Stimulated activated CD4-positive, alpha-beta T cell treated with anti-CD3 and anti-CD28 coated beads, Interleukin-1b, Interleukin-23, amount 100 ng/mL, for 1 hour (primary cell): ENCODE results near the gene FRMD4A.
"Not testable (repeated sequence)": the region's sequence is repeated elsewhere in the genome, so short reads cannot be mapped to it uniquely, and the experiment has no call there.

Experiments used
- DNase-seq, 2 donors: peaks; one replicate each; pipeline ENCODE4 v3.0.0-alpha.2; 2020; ENCODE audit warnings: low read depth in 2 of 2

FRMD4A gene

GRCh38 chr10:13722747-13723653 is 607.7 kb downstream of the FRMD4A start:
- DNase-seq, result no peak

- no peak for DNase-seq
These were observed 609.2 kb downstream of the FRMD4A start for GRCh38 chr10:13721486-13721885.

GRCh38 chr10:13720699-13721098 is 610.0 kb downstream of the FRMD4A start:
- DNase-seq, result no peak

GRCh38 chr10:13719425-13719824 is 611.3 kb downstream of the FRMD4A start:
- no peak for DNase-seq

- no peak for DNase-seq
These were observed 611.9 kb downstream of the FRMD4A start for GRCh38 chr10:13718820-13719219.

GRCh38 chr10:13717936-13718772 is 612.6 kb downstream of the FRMD4A start:
- DNase-seq, result no peak

GRCh38 chr10:13717571-13717935 is 613.2 kb downstream of the FRMD4A start:
- DNase-seq, result no peak

- no peak for DNase-seq
These were observed 614.3 kb downstream of the FRMD4A start for GRCh38 chr10:13716081-13717071.

GRCh38 chr10:13715596-13715995 is 615.1 kb downstream of the FRMD4A start:
- DNase-seq, result not testable (repeated sequence)

GRCh38 chr10:13715100-13715499 is 615.6 kb downstream of the FRMD4A start:
- DNase-seq, result no peak

GRCh38 chr10:13712837-13713581 is 617.7 kb downstream of the FRMD4A start:
- no peak for DNase-seq

- no peak for DNase-seq
These were observed 618.3 kb downstream of the FRMD4A start for GRCh38 chr10:13712476-13712836.

- no peak for DNase-seq
These were observed 619.4 kb downstream of the FRMD4A start for GRCh38 chr10:13711291-13711690.

GRCh38 chr10:13709931-13710650 is 620.6 kb downstream of the FRMD4A start:
- no peak for DNase-seq

- DNase-seq, result no peak
These were observed 622.3 kb downstream of the FRMD4A start for GRCh38 chr10:13708256-13708990.

- DNase-seq, result no peak
These were observed 623.4 kb downstream of the FRMD4A start for GRCh38 chr10:13707156-13707881.

GRCh38 chr10:13706604-13707003 is 624.1 kb downstream of the FRMD4A start:
- DNase-seq, result no peak

- no peak for DNase-seq
These were observed 624.5 kb downstream of the FRMD4A start for GRCh38 chr10:13706175-13706574.
